ENCODE data around the gene OR7G3.

OR7G3 gene

DNA sequence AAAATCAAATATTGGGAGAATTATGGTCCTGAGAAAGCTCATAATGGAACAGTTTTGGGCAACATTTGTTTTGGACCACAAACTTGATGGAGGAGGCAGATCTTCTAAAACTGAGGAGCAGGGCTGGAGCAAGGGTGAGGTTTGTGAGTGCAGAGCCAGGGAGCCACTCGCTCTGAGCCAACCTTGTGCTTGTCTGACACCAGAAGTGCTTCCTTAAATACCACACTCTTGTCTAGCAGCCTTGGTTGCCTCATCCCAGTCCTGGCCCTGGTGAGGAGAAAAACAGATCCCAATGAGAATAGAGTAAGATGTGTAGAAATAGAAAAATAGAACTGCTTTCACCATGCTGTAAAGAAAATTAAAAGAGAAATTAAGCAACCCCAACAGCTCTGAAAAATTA lies 20.1 kb upstream of the OR7G3 start:
- H3K36me3 ChIP-seq (ENCODE audit: insufficient read depth, low read length), result peaks cover 82% of the 10 kb centered on the region
- no peak overlapping the region for H3K4me2 ChIP-seq (ENCODE audit: low read length)
- no peak for TF ChIP-seq EZH2 (IDR thresholded peaks at IDR 0.05; ENCODE audit: borderline replicate concordance, low read length)
- TF ChIP-seq, protein P1, sequence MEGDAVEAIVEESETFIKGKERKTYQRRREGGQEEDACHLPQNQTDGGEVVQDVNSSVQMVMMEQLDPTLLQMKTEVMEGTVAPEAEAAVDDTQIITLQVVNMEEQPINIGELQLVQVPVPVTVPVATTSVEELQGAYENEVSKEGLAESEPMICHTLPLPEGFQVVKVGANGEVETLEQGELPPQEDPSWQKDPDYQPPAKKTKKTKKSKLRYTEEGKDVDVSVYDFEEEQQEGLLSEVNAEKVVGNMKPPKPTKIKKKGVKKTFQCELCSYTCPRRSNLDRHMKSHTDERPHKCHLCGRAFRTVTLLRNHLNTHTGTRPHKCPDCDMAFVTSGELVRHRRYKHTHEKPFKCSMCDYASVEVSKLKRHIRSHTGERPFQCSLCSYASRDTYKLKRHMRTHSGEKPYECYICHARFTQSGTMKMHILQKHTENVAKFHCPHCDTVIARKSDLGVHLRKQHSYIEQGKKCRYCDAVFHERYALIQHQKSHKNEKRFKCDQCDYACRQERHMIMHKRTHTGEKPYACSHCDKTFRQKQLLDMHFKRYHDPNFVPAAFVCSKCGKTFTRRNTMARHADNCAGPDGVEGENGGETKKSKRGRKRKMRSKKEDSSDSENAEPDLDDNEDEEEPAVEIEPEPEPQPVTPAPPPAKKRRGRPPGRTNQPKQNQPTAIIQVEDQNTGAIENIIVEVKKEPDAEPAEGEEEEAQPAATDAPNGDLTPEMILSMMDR (IDR thresholded peaks at IDR 0.05; ENCODE audit: low read length), result no peak

DNA sequence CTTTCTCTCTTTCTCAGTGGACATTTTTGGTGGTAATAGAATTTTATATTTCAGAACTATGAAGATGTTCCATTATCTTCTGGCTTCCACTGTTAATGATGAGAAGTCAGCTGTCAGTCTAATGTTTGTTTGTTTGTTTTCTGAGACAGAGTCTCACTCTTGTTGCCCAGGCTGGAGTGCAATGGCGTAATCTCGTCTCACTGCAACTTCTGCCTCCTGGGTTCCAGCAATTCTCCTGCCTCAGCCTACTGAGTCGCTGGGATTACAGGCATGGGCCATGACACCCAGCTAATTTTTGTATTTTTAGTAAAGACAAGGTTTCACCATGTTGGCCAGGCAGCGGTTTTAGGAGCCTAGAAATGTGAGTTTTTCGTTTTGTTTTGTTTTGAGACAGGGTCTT lies 18.2 kb upstream of the OR7G3 start:
- no peaks in the 10 kb centered on the region for H3K27me3 ChIP-seq (ENCODE audit: insufficient read depth, low read length)
- H3K9me2 ChIP-seq (ENCODE audit: low read depth, low read length), result no peaks in the 10 kb centered on the region
- H3K4me2 ChIP-seq (ENCODE audit: low read length), result no peak overlapping the region
- H3K27ac ChIP-seq (ENCODE audit: low read depth, low read length, poor library complexity, severe bottlenecking), result no peak overlapping the region
- H3F3A ChIP-seq (ENCODE audit: insufficient read depth, low read length), result no peaks in the 10 kb centered on the region
- no peak for TF ChIP-seq EZH2 (IDR thresholded peaks at IDR 0.05; ENCODE audit: borderline replicate concordance, low read length)
- TF ChIP-seq, protein P1 (IDR thresholded peaks at IDR 0.05; ENCODE audit: low read length), result no peak
- no peak overlapping the region for H3K4me3 ChIP-seq (ENCODE audit: low read depth, low read length, poor library complexity, severe bottlenecking)
- no peak overlapping the region for H2AFZ ChIP-seq (ENCODE audit: low read length)
- peaks cover 94% of the 10 kb centered on the region for H3K79me2 ChIP-seq (ENCODE audit: insufficient read depth, low read length)
- H3K9ac ChIP-seq (ENCODE audit: low read length), result no peak overlapping the region
- H4K20me1 ChIP-seq (ENCODE audit: insufficient read depth, low read length), result no peaks in the 10 kb centered on the region
- H3K36me3 ChIP-seq (ENCODE audit: insufficient read depth, low read length), result peaks cover 74% of the 10 kb centered on the region
- peaks cover 36% of the 10 kb centered on the region for H3K9me3 ChIP-seq (ENCODE audit: low read length)
- H3K4me1 ChIP-seq (ENCODE audit: insufficient read depth, low read length, severe bottlenecking), result peaks cover 10% of the 10 kb centered on the region

More for the DNA sequence above, 20.1 kb upstream of the OR7G3 start:
- Histone ChIP-seq H3K79me2 (ENCODE audit: insufficient read depth, low read length) (peaks cover 96% of the 10 kb centered on the region), H3K27me3 (ENCODE audit: insufficient read depth, low read length) (no peaks in the 10 kb centered on the region), H3K4me3 (ENCODE audit: low read depth, low read length, poor library complexity, severe bottlenecking) (no peak overlapping the region), H4K20me1 (ENCODE audit: insufficient read depth, low read length) (no peaks in the 10 kb centered on the region), H3K9ac (ENCODE audit: low read length) (no peak overlapping the region), H3K9me3 (ENCODE audit: low read length) (peaks cover 40% of the 10 kb centered on the region), H2AFZ (ENCODE audit: low read length) (no peak overlapping the region), H3K9me2 (ENCODE audit: low read depth, low read length) (no peaks in the 10 kb centered on the region), H3F3A (ENCODE audit: insufficient read depth, low read length) (no peaks in the 10 kb centered on the region), H3K27ac (ENCODE audit: low read depth, low read length, poor library complexity, severe bottlenecking) (no peak overlapping the region), H3K4me1 (ENCODE audit: insufficient read depth, low read length, severe bottlenecking) (peaks cover under 1% of the 10 kb centered on the region)

DNA sequence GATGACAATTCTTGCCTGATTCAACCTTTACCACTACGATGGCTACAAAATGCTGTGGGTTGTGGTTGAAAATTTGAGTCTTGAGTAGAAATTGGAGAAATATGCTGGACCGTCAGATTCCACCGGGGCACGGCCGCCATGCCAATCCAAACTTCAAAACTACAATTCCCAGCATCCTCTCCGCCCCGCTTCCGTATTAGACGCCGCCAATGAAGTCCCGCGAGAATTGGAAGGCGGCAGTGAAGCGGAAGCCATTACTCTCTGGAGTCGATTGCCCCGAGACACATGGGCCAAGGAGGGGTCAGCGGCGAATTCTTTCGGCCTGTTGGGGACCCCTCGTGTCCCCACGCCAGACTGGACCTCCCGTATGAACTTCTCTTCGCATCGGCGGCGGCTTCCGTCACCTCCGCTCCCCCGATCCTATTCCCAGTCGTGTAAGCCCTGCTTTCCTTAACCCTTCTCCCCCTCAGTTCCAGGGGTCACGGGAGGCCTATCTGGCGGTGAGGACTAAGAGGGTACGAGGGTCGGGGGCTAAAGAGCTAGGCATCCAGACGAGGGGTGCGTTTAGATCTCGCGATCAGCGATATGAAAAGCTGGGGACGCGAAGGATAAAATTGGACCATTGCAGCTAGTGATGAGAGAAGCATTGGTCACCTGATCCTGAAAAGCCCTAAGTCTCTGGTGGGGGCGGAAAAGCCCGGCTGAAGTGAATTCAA lies 13.6 kb upstream of the OR7G3 start, which contains the start of gene ZNF317:
TSS of gene ZNF317 (plus strand) at position 239 of the 716 bp plus-strand sequence. CDS start 15,620 bp downstream, outside the sequence.
- Histone ChIP-seq H3K4me1 (ENCODE audit: insufficient read depth, low read length, severe bottlenecking) (peaks cover 19% of the 10 kb centered on the region), H4K20me1 (ENCODE audit: insufficient read depth, low read length) (no peaks in the 10 kb centered on the region), H3K4me3 (ENCODE audit: low read depth, low read length, poor library complexity, severe bottlenecking) (peak within 1 kb of the TSS; percentile 97), H3K27ac (ENCODE audit: low read depth, low read length, poor library complexity, severe bottlenecking) (peak within 1 kb of the TSS; percentile 43), H3K79me2 (ENCODE audit: insufficient read depth, low read length) (peaks cover 50% of the 10 kb centered on the region), H3K9me3 (ENCODE audit: low read length) (peaks cover 16% of the 10 kb centered on the region), H3K4me2 (ENCODE audit: low read length) (peak within 1 kb of the TSS; percentile 90), H3K36me3 (ENCODE audit: insufficient read depth, low read length) (peaks cover 32% of the 10 kb centered on the region), H3K9me2 (ENCODE audit: low read depth, low read length) (no peaks in the 10 kb centered on the region), H3K9ac (ENCODE audit: low read length) (peak within 1 kb of the TSS; percentile 95), H3K27me3 (ENCODE audit: insufficient read depth, low read length) (no peaks in the 10 kb centered on the region), H2AFZ (ENCODE audit: low read length) (peak within 1 kb of the TSS; percentile 73), H3F3A (ENCODE audit: insufficient read depth, low read length) (no peaks in the 10 kb centered on the region)
- TF ChIP-seq EZH2 (IDR thresholded peaks at IDR 0.05; ENCODE audit: borderline replicate concordance, low read length), result no peak
- TF ChIP-seq, protein P1 (IDR thresholded peaks at IDR 0.05; ENCODE audit: low read length), result no peak

All from OCI-LY1 (cell line).